GM10847 (cell line): ENCODE data around the gene HDAC5.

Experiments
- POLR2A ChIP-seq: IDR thresholded peaks from 2 replicates; pipeline ENCODE4 v1.6.1; 2011; ENCODE audit not compliant: insufficient read length; ENCODE audit errors: extremely low read depth

The HDAC5 gene

DNA sequence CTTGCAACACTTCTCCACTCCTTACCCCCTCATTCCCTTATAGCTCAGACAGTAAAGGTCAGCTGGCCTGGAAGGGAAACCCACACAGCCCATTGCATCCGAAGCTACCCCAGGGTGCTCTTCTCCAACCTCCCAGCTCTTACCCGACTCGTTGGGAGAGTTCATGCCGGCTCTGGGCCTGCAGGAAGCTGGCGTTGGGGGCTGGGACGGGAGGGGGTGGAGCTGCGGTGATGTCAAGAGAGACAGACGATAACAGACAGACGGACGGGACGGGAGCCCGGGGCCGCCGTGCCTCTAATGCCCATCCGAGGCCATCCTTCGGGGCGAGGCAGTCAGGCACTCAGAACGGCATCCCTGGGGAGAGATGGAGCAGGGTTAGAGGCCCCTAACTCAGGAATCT lies 6.1 kb downstream of the HDAC5 start:
- no peak for TF ChIP-seq POLR2A

DNA sequence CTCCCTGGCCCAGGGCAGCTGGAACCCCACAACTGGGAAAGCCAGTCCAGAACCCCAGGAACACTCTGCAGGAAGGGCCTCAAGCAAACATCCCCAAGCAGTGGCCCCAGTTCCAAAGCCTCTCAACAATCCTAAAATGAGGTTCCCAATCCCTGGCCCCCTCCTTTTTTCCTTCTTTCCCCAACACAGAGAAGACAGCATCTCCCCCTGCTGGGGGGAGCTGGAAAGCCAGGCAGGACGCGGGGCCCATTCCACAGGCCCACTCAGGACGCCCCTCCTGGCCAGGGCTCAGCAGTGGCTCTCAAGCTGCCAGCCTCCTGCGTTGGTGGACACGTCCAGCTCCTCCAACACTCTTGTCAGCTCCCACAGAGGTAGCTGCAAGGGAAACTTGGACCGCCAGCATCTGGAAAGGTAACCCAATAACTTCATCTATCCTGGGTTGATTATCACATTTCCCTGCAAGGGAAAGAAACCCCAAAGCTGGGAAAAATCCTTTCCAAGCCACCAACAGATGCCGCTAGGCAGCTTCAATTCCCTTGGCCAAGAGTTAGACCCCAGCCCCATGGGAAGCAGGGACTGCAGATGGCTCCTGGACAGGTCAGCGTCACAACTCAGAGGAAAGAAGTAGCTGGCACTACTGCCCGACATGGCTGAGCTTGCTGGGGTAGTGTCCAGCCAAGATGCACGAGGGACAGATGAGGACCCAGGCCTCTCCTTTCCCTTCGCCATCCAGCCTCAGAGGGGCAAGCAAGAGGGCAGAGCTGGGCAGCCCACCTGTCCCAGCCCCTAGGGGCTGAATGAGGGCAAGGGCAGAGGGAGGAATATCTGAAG lies 7.6 kb downstream of the HDAC5 start:
- TF ChIP-seq POLR2A = no peak

DNA sequence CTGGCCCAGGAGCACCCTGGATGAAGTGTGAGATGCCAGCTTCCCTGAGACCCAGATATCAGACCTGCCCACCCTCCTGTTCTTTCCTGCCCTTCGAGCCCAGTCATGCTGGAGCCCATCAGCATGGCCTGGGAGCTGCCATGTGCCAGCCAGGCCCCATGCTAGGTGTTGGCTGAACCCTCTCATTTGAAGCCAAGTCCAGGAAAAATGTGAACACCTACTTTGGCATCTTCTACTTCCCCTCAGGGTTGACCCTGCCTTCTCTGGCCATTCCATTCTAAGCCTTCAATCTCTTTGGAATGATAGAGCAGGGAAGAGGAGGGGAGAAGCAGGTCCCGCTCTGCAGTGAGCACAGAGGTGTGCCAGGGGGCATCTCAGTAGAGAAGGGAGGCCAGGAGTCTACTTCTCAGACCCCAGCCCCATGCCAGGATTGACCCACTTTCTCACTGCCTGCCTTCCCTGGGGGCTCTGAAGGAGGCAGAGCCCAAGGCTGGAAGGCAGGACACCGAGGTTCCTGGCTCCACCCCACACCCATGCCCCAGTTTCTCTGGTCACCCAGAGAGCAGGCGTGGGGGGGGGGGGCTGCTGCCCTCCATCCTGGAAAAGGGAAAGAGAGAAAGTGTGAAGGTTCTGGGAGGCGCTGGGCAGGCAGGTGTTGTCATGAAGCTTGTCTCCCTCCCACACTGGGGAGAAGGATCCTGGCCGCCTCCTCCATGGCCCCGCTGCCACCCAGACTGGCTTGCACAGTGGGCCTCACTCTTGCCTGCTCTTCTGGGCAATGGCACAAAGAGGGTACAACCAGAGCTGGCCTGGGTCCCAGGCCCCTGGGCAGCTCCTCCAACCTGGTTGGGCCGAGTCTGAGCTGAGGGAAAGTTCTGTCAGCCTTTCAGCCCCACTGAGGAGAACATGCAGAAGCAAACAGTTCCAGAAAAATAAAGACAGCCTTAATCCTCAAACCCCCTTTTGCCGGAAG lies 9.3 kb downstream of the HDAC5 start:
- TF ChIP-seq POLR2A = no peak

DNA sequence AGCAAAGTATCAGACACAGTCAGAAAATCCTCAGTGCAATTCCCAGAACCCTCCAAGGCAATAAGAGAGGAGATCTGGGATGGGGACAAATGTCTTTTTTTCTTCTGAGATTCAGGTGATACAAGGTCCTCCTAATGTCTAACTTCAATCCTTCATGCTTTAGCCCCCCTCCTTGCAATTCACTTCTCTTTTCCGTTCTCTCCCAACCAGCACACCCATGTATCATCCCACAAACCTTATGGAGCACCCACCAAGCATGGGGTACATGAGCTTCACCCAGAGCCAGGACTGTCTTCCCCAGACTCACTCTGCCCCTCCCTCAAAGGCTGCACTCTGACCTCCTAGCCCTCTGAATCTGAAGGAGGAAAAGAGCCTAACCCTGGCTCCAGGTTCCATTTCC lies 10.1 kb downstream of the HDAC5 start:
- TF ChIP-seq POLR2A = no peak

DNA sequence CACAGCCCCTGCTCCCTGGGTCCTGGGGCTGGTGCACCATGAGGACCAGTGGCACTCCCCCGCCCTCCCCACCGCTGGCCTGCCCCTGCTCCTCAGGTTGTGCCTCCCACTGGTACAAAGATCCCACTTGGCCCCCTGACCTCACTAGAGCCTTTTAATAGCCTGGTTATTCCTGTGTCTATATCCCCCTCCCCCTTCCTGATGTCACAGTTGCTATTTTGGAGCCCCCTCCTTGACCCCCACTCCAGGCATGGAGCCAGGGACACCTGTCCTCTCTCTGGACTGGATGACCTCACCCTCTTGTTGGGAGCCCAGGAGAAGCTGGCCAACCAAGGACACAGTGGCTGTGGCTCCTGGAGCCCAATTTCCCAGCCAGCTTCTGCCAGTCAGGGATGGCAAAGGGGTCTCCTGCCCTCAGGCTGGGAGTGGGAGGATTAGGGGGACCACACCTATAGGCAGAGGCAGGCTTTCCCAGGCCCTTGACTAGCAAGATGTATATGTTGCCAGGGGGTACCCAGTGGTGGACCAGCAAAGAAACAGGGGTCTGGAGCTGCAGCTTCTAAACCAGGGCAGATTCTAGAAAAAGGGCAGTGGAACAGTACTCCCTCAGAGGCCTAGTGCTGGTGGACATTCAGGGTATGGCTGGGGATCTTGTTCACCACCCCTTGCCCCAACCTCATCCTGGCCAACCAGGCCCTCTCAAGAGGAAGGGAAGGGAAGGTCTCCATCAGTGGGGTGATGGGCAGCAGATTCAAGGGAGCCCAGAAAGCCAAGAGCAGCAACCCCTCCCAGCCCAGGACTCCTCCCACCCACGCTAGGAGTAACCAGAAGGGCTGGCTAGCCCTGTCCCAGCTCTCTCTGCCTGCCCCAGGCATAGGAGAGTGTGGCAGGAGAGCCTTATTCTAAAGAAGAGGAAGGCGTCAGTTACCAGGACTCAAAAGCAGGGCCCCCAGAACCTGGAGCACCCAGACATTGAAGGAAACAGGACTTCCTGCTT lies 10.9 kb downstream of the HDAC5 start:
- no peak for TF ChIP-seq POLR2A

DNA sequence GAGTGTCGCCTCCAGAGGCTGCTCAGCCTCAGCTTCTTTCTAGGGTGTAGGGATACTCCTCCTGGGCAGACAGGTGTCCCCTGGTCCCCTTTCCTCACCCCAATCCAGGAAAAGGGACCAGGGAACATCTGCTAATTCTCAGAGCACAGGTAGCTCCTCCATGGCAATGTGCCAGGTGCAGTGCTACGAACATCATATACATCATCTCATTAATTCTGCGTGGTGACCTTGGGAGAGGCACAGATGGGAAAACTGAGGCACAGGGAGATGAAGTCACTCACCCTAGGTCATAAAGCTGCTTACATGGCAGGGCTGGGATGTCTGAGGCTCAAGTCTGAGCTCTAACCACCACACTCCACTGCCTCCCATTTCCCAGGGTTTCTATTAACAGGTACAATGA lies 11.7 kb downstream of the HDAC5 start:
- no peak for TF ChIP-seq POLR2A

DNA sequence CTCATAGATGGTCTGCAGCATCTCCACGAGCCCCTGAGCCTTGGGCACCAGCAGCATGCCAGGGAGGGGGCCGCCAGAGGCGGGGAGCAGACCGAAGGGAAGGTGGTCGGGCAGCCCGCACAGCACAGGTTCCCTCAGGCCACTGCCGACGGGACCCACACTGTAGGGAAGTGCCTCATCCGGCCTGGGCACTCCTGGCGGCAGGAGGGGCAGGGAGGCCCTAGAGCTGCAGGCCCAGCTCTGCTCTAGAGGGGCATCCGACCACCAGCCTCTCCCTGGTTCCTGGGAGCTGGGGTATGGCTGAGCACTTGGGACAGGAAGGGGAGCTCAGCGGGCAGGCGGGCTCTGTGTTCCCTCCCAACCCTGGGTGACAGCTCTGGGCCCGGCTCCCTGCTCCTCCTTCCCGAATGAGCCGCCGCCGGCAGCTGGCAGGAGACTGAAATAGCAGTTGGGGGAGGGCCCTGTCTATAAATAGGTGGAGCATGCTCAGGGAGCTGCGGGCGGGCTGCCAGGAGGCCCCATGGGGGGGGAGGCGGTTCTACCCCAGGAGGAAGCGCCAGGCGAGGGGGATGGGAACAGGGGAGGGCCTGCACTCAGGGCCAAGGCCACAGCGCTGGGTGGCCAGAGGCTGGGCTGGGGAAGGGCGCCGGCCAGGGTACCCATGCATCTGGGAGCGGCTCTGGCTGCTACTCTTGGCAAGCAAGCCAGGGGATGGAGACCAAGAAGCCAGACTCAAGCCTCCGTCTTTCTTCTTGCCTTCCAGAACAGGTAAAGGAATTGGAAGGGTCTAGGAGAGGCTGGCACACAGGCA lies 12.4 kb downstream of the HDAC5 start:
- peak; percentile 37 for TF ChIP-seq POLR2A

DNA sequence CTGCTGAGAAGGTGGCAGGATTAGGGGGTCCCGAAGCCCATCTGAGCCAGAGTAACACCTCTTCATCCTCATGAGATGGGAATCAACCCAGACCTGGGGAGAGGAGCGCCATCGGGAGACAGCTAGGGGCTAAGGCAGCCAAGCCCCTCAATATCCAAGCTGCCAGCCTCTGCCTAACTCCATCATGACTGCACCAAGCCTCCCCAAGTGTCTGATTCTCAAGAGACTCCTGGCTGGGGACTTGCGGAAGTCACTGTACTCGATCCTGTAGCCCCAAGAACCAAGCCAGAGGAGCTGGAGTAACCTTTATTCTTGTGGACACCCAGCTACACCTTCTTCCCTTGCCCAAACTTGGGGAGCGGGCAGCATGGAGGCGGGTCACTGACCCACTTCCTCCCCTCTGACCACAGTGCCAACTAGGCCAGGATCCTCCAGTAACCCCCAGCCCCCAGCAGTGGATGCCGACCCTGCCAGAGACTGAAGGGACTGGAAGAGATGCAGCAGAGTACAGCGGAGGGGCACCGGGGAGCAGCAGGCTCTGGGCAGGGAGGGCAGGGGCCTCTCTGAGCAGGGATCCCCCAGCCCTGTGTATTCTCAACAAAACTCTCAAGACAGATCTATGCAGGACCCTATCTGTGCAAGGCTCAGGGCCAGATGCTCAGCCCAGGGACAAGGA lies 13.3 kb downstream of the HDAC5 start:
- no peak for TF ChIP-seq POLR2A

DNA sequence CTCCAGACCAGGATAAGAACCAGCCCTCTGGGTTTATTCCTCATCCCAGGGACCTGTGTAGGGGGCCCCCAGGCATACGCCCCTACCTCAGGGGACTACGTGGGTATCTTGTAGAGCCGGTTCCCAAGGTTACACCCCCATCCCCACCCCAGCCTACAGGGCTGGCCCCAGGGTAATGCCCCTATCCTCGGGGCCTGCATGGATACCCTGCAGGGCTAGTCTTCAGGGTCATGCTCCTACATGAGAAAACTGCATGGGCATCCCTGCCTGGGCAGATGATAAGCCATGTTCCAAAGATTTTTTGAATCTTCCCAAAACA lies 14.2 kb downstream of the HDAC5 start:
- TF ChIP-seq POLR2A = no peak

DNA sequence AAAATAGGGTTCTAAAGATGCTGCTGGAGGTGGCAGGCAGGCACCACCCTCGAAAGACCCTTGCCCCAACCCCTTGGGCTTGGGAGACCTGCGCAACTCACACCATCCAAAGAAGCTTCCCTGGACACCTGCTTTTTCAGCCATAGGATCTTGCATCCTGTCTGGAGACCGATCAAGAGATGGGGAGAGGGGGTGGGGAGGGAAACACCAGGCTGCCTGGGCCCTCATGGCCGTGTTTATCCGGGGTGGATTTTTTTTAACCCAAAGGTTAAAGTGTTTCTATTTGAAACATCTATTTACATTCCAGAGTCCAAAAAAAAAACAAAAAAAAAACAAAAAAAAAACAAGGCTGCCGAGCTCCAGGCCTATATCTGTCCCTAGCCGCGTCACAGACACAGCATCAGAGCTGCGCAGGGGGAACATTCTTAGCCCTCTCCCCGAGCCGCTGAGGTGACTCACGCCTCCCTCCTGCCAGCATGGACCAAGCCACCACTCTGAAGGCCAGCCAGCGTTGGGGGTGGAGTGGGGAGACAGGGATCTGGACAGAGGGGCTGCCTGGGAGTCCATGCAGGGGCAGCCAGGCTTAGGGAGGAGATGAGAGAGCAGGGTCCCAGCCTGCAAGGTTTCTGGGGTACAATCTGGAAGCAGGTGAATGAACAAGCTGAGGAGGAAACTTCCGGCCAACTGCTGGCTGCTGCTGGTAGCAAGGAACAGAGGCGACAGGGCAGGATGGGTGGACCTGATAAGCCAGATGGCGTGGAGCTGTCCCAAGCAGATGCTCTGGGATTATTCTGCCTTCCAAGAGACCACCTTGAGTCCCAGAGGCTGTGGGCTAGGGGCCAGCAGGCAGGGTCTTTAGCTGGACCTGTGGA lies 14.8 kb downstream of the HDAC5 start:
- no peak for TF ChIP-seq POLR2A

DNA sequence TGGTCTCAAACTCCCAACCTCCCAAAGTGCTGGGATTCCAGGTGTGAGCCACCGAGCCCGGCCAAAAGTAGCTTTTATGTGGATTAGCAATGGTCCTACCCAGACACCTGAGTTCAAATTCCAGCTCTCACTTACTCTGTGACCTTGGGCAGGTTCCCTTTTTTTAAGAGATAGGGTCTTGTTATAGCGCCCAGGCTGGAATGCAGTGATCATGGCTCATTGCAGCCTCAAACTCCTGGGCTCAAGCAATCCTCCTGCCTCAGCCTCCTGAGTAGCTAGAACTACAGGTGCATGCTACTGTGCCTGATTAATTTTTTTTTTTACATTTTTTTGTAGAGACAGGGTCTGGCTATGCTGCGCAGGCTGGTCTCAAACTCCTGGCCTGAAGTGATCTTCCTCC lies 16.6 kb downstream of the HDAC5 start:
- TF ChIP-seq POLR2A = no peak

DNA sequence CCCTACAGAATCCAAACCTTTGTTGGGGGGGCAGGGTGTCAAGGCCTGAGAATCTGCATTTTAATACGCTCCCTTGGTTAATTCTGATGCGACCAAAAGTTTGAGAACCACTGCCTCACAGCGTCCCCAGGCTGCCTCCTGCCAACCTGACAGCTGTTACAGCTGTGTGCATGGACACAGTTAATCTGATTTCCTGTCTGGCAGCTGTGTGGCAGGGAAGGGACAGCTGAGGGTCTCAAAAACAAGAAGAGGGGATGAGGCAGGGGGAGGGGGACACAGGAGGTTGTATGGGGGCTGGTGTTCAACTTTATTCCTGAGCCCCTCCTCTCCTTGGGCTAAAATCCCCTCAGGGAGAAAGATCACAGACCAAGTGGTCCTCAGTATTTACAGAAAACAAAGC lies 17.5 kb downstream of the HDAC5 start:
- no peak for TF ChIP-seq POLR2A

DNA sequence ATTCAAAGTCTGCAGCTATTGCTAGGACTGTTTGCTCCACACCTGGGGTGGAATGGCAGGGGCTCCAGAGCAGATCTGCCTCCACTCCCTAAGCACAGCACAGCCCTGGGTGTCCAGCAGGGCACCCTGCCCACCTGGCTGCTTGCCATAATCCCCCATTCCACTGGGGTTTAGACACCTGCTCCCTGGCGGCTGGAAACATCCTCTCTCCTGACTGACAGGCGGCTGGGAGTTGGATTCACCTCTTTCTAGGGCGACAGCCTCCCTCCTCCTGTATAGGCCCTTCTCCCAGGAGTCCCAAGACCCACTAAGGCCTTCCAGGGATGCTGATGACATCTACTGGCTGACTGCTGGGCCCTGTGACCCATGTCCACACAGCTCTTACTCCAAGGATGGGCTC lies 18.0 kb downstream of the HDAC5 start:
- no peak for TF ChIP-seq POLR2A
